ENCODE measurements around the gene SECISBP2.

DNA sequence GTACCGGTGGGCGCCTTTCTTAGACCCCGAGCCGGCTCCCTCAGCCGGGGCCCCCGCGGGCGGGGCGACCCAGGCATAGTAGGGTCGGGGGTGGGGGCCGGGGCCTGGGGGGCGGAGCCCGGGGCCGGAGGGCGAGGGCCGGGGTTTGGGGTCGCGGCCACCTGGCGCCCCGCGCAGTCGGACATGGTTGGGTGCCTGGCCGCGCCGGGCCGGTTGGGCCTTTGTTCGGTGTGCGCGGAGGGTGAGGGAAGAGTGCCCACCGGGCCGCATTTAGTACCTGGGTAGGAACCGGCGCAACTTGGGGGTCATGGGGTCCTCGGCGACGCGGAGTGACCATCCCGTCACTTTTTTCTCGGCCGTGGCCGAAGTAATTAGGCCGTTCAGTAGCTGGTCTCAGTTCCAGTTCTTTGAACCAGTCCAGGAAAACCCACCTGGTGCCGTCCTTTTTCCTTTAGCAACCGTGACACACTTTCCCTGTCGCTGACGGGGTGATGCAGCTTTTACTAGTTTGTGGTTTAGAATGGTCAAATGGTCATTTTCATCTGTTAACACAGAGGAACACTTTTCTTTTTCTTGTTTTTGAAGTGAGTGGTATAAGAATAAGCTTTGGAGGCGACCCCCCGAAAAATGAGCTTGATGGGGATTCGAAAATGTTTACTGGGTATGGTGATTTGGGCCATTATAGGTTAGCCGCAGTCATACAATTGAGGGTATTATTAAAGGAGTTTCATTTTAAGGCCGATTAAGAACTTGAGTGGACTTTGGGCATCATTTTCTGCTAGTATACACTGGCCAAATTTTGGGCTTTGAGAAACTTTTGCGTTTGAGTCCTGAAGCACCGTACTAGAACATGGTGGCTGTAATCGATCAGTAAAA, 6.7 kb upstream of the SECISBP2 start:
- TF ChIP-seq, protein P1, sequence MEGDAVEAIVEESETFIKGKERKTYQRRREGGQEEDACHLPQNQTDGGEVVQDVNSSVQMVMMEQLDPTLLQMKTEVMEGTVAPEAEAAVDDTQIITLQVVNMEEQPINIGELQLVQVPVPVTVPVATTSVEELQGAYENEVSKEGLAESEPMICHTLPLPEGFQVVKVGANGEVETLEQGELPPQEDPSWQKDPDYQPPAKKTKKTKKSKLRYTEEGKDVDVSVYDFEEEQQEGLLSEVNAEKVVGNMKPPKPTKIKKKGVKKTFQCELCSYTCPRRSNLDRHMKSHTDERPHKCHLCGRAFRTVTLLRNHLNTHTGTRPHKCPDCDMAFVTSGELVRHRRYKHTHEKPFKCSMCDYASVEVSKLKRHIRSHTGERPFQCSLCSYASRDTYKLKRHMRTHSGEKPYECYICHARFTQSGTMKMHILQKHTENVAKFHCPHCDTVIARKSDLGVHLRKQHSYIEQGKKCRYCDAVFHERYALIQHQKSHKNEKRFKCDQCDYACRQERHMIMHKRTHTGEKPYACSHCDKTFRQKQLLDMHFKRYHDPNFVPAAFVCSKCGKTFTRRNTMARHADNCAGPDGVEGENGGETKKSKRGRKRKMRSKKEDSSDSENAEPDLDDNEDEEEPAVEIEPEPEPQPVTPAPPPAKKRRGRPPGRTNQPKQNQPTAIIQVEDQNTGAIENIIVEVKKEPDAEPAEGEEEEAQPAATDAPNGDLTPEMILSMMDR (conservative IDR thresholded peaks at IDR 0.05; ENCODE audit: low read depth, low read length), result no peak
- no peak for TF ChIP-seq EZH2 (IDR thresholded peaks at IDR 0.05; ENCODE audit: low read length, unreplicated experiment)
- TF ChIP-seq EZH2phosphoT487 (IDR thresholded peaks at IDR 0.05; ENCODE audit: borderline replicate concordance, low read length), result no peak

All from PC-3 (cell line).